CD4-positive, alpha-beta T cell treated with Interleukin-6 at 100 ng/mL for 8 hours (primary cell): ENCODE results near the gene POM121C.
"Not testable (repeated sequence)": the region's sequence is repeated elsewhere in the genome, so short reads cannot be mapped to it uniquely, and the experiment has no call there.

Experiments used
- DNase-seq: peaks from one replicate; pipeline ENCODE4 v3.0.0-alpha.2; 2020; ENCODE audit warnings: mixed read lengths, low spot score

POM121C gene

GRCh38 chr7:75485979-75486643 is at the start of gene POM121C:
TSS of gene POM121C (minus strand) at chr7:75486299. CDS start at chr7:75441496, 44,803 bp downstream.
- DNase-seq = peak; percentile 89

- DNase-seq = no peak
These were observed 48.7 kb upstream of the POM121C start for GRCh38 chr7:75534727-75535307.

GRCh38 chr7:75533926-75534325 is 47.8 kb upstream of the POM121C start:
- DNase-seq = no peak

GRCh38 chr7:75532639-75533038 is 46.5 kb upstream of the POM121C start:
- DNase-seq = no peak

- DNase-seq = no peak
These were observed 45.3 kb upstream of the POM121C start for GRCh38 chr7:75531359-75531821.

- not testable (repeated sequence) for DNase-seq
These were observed 41.2 kb upstream of the POM121C start for GRCh38 chr7:75527224-75527722.

GRCh38 chr7:75521727-75522126 is 35.6 kb upstream of the POM121C start:
- not testable (repeated sequence) for DNase-seq

GRCh38 chr7:75518842-75519241 is 32.7 kb upstream of the POM121C start:
- not testable (repeated sequence) for DNase-seq

- DNase-seq = not testable (repeated sequence)
These were observed 22.9 kb upstream of the POM121C start for GRCh38 chr7:75509033-75509432.

GRCh38 chr7:75492020-75492419 is 5.9 kb upstream of the POM121C start, which contains the start of gene SPDYE5:
TSS of gene SPDYE5 (plus strand) at chr7:75492320. CDS start at chr7:75494048, 1,728 bp downstream.
- not testable (repeated sequence) for DNase-seq

- DNase-seq = not testable (repeated sequence)
These were observed 632 bp downstream of the POM121C start for GRCh38 chr7:75485355-75485978.

GRCh38 chr7:75480313-75480712 is 5.8 kb downstream of the POM121C start:
- DNase-seq = not testable (repeated sequence)

- not testable (repeated sequence) for DNase-seq
These were observed 8.6 kb downstream of the POM121C start for GRCh38 chr7:75477457-75477856.

- DNase-seq = not testable (repeated sequence)
These were observed 15.9 kb downstream of the POM121C start for GRCh38 chr7:75470166-75470565.

- DNase-seq = not testable (repeated sequence)
These were observed 25.6 kb downstream of the POM121C start for GRCh38 chr7:75460541-75460940.

GRCh38 chr7:75458034-75458433 is 28.1 kb downstream of the POM121C start:
- DNase-seq = not testable (repeated sequence)

GRCh38 chr7:75456403-75456802 is 29.7 kb downstream of the POM121C start:
- DNase-seq = not testable (repeated sequence)

GRCh38 chr7:75452494-75452955 is 33.6 kb downstream of the POM121C start:
- DNase-seq = not testable (repeated sequence)

GRCh38 chr7:75449946-75450345 is 36.2 kb downstream of the POM121C start:
- DNase-seq = not testable (repeated sequence)

- not testable (repeated sequence) for DNase-seq
These were observed 43.5 kb downstream of the POM121C start for GRCh38 chr7:75442465-75443111.

- not testable (repeated sequence) for DNase-seq
These were observed 44.0 kb downstream of the POM121C start for GRCh38 chr7:75442101-75442464.

- not testable (repeated sequence) for DNase-seq
These were observed 47.1 kb downstream of the POM121C start for GRCh38 chr7:75439000-75439399.
